Hematopoietic multipotent progenitor cell (in vitro differentiated cells): Measurements from ENCODE around the gene TAL1. TPM values are rescaled to one million over a fixed set of nuclear protein-coding genes. Genes with fewer than 3 reads are reported as not detected.
A peak's percentile ranks its signal among the peaks of the same experiment; 100 is the strongest.
"Not testable (repeated sequence)": the region's sequence is repeated elsewhere in the genome, so short reads cannot be mapped to it uniquely, and the experiment has no call there.

Experiments
- DNase-seq, 3 donors: peaks; one replicate each; pipeline ENCODE4 v3.0.0-alpha.2; 2011 to 2015; ENCODE audit warnings: low read depth in 2 of 3, low spot score in 2 of 3
- total RNA-seq: library from RNA; depleted of rRNA; stranded (reverse); fragments of >200 nt; gene quantifications from one replicate; pipeline ENCODE4 v1.2.3, GENCODE V29; 2012

TAL1 gene
- 70.6 TPM for total RNA-seq

DNA sequence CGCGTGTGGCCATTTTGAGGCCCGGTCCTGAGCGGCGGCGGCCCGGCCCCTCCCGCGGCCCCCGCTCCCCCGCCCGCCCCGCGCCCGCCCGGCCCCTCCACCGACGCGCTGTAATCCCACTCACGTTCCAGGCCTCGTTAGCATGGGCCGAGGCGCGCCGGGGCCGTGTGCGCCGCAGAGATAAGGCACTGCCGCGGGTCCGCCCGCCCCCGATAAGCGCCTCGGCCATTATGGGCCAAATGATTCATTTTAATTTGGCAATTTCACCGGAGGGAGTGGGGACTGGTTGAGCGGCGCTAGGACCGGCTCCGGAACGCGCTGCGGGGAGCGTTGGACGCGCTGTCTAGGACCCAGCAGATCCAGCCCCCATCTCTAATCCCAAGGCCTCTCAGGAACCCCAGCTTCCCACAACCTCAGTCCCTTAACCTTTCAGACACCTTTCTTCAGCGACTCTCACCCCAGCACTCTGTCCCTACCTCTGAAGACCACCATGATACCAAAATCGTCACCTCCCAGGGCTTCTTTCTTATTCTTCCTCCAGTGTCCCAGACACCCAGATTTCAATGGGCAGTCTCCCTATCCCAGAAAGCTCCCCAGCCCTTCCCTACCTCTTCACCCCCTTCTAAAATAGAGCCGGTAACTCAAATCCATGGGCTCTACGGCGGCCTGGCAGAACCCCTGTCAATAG, at the start of gene TAL1:
Gene TAL1 (minus strand): TSS at position 39 of the 688 bp plus-strand sequence. CDS start 6,337 bp downstream, outside the sequence.
- peak in 2 of 3 donors; percentile 88 to 95 for DNase-seq

- DNase-seq = no peak
These were observed 48.1 kb upstream of the TAL1 start for GRCh38 chr1:47280142-47280541.

- DNase-seq = no peak
These were observed 44.8 kb upstream of the TAL1 start for GRCh38 chr1:47276850-47277249.

- not testable (repeated sequence) for DNase-seq
These were observed 43.8 kb upstream of the TAL1 start for GRCh38 chr1:47275811-47276210.

DNA sequence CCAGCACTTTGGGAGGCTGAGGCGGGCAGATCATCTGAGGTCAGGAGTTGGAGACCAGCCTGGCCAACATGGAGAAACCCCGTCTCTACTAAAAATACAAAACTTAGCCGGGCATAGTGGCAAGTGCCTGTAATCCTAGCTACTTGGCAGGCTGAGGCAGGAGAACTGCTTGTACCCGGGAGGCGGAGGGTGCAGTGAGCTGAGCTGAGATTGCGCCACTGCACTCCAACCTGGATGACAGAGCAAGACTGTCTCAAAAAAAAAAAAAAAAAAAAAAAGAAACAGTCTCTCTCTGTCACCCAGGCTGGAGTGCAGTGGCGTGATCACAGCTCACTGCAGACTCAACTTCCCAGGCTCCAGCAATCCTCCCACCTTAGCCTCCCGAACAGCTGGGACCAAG, 33.5 kb upstream of the TAL1 start:
- not testable (repeated sequence) for DNase-seq

- peak in 2 of 3 donors; percentile 61 to 82 for DNase-seq
These were observed 30.9 kb upstream of the TAL1 start for GRCh38 chr1:47262787-47263413.

DNA sequence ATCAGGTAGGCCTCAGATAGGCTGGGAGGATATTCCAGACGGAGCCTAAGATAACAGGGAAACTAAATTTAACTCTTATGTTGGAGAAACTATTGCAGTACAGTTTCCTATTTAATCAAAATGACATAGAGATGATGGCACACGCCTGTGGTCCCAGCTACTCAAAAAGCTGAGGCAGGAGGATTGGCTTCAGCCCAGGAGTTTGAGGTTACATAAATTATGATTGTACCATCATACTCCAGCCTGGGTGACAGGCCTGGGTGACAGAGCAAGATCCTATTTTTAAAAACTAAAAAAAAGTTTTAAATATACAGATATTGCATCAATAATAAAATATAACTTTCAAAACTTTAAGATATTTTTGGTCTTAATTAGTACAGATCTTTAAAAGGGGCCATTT, 25.2 kb upstream of the TAL1 start:
- peak in 2 of 3 donors; percentile 45 to 75 for DNase-seq

- DNase-seq = no peak
These were observed 20.8 kb upstream of the TAL1 start for GRCh38 chr1:47252795-47253194.

- DNase-seq = no peak
These were observed 20.3 kb upstream of the TAL1 start for GRCh38 chr1:47252369-47252768.

GRCh38 chr1:47249755-47250154, 17.7 kb upstream of the TAL1 start:
- no peak for DNase-seq

DNA sequence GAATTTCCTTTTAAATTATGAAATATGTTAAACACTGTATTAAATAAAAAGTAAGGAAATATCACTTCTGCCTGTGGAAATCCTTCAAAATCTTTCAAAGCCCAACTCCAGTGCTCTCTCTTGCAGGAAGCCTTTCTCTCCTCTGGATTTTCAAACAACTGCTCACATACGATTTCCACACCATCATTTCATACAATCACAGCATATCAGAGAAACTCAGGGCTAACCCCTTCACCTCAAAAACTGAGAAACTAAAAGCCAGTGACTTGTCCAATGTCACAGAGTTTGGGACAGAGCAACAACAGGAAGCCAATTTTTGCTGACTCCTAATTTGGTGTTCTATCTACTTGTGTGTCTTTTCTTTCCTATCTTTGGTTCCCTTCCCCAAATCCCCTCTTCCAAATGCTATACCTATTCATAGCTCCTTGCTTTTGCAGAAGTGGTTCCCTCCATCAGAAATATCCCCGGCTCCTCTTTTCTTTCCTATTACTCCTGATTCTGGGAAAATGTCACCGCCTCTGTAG, 12.4 kb upstream of the TAL1 start:
- DNase-seq = no peak

- no peak for DNase-seq
These were observed 11.9 kb upstream of the TAL1 start for GRCh38 chr1:47243910-47244309.

GRCh38 chr1:47241114-47242113, 9.4 kb upstream of the TAL1 start:
- DNase-seq = peak in 1 of 3 donors; percentile 44

DNA sequence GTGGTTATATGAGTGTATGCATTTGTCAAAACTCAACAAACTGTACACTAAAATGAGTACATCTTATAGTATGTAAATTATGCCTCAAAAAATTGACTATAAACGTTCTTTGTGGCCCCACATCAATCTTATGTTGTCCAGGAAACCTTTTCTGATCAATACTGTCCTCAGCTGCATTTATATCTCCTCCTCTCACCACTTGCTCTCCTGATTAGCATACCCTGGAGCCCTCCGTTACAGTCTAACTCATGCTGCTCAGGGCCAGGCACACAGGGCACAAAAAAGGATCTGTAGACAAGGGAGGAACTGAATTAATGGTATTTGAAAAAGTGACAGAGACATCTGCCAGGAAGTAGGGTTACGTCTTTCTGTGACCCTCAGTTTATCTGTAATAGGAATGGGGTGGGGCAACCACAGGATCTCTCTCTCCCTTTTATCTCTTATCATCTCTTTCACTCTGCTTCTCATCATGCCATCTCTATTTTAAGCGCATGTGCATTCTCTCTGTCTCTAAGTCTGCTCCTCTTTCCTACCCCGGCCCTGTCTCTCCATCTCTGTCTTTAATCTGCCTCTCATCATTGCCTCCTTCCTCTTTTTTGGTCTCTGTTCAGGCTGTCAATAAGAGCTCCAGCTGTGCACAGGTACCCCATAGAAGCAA, 7.0 kb upstream of the TAL1 start:
- no peak for DNase-seq

- no peak for DNase-seq
These were observed 3.8 kb upstream of the TAL1 start for GRCh38 chr1:47235806-47236205.

- peak in 1 of 3 donors; percentile 55 for DNase-seq
These were observed 3.2 kb upstream of the TAL1 start for GRCh38 chr1:47235241-47235681.

DNA sequence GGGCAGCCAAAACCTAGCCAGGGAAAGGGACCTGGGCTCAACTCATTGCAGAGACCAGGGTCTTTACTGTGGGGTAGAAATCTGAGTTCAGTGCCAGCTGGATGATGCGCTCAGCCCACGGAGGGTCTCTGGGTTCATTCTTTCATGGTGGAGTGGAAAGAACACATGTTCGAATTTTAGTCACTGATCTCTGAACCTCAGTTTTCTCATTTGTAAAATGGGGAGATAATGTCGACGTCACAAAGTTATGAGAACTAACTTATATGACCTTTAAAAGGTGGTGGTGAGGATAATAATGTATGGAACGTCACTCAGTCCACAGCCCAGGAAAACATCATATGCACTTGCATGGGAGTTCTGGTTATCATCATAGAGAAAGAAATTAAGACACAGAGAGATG, 1.2 kb upstream of the TAL1 start:
- no peak for DNase-seq

DNA sequence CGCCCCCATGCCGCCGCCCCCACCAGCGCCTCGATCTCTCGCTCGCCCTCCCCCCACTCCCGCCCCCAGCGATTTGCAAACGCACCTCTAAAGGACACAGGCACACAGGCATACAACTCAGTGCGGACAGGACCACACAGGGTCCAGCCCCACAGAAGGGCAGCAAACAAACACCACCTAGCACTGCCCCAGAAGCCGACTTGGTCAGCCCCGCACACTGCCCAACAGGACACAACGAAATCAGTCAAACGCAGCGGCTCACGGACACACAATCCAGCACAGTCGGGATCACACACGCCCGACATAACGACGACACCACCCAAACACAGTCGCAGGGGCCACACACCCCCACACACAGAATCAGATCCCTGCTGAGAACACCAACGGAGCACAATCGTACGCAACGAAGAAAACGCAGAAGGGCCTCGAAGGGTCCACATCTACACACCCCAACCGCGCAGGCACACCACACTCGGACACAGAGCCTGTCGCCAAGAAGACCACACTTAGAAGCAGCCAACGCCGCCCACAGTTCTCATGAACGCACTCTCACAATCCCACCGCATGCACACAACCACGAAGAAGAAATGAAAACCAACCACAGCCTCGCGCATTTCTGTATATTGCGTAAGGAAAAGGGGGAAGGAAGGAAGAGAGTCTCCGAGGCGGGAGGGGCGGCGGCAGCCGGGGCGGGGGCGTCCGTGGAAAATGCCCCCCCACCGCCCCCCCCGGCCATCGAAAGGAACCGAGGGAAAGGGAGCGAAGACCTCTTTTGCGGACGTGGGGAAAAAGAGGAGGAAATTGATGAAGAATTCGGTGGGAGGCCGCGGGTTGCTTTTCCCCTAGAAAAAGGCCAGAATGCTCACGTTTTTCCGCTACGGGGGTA, 481 bp downstream of the TAL1 start:
- DNase-seq = peak in 2 of 3 donors; percentile 81 to 89

DNA sequence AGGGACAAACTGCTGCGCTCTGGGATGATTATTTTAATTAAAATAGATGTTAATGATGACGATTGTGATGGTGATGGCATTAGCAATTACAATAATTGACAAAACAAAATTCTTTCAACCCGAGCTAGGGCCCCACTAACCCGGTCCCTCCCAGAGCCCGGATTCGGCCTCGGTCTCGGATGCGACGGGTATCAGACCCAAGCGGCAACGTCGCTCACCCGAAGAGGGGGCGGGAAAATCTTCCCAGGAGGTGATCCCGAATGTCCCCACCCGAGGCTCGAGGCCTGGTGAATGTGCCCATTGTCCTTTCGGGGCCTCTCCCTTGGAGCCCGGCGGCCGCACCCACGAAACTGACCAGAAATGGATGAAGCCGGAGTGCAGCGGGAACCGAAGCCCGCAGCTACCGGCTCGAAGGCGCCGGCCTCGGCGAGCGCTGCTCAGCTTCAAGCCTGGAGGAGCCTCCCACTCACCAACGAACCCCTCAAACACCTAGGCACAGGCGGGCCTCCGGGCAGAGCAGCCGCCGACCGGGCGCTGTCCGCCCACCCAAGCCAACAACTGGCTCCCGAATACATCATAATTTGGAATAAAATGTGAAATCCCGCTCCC, 1.2 kb downstream of the TAL1 start:
- DNase-seq = no peak
